ENCODE measurements around the gene TAAR8.

- TF ChIP-seq CTCF (IDR thresholded peaks at IDR 0.05; ENCODE audit: low read length) (no peak), EZH2phosphoT487 (IDR thresholded peaks at IDR 0.05; ENCODE audit: low read length) (no peak), EZH2 (optimal IDR thresholded peaks at IDR 0.05; ENCODE audit: low read depth, low read length) (no peak)
These were observed 40.2 kb upstream of the TAAR8 start for GRCh38 chr6:132512342-132512637.

Measured in MM.1S (cell line).